Skeletal muscle tissue (tissue), 4 donors: ENCODE data around the gene KIF26B. TPM values are rescaled to one million over a fixed set of nuclear protein-coding genes. Genes with fewer than 3 reads are reported as not detected.
"Not testable (repeated sequence)": the region's sequence is repeated elsewhere in the genome, so short reads cannot be mapped to it uniquely, and the experiment has no call there.

ENCODE experiments used
- H3K27ac ChIP-seq: one replicate; pipeline ENCODE4 v1.7.0; 2013; ENCODE audit warnings: mild to moderate bottlenecking, low read depth, low read length, inconsistent platforms
- H3K27me3 ChIP-seq, 3 donors: one replicate each; pipeline ENCODE4 v1.7.0; 2013; ENCODE audit warnings: low read length in 3 of 3; ENCODE audit not compliant: control insufficient read depth in 3 of 3, insufficient read depth in 3 of 3
- H3K36me3 ChIP-seq, 3 donors: one replicate each; pipeline ENCODE4 v1.7.0; 2013; ENCODE audit warnings: low read length in 3 of 3; ENCODE audit not compliant: control insufficient read depth in 3 of 3, insufficient read depth in 3 of 3
- H3K4me1 ChIP-seq, 3 donors: one replicate each; pipeline ENCODE4 v1.7.0; 2013; ENCODE audit warnings: low read length in 3 of 3, mild to moderate bottlenecking in 3 of 3; ENCODE audit not compliant: control insufficient read depth in 3 of 3, insufficient read depth in 3 of 3
- H3K4me3 ChIP-seq, 3 donors: one replicate each; pipeline ENCODE4 v1.7.0; 2013; ENCODE audit warnings: low read length in 3 of 3
- H3K9ac ChIP-seq, 3 donors: one replicate each; pipeline ENCODE4 v1.7.0; 2013; ENCODE audit warnings: low read length in 3 of 3, mild to moderate bottlenecking in 3 of 3, moderate library complexity in 2 of 3, low read depth in 1 of 3
- H3K9me3 ChIP-seq, 3 donors: one replicate each; pipeline ENCODE4 v1.7.0; 2013; ENCODE audit warnings: low read length in 3 of 3; ENCODE audit not compliant: control insufficient read depth in 3 of 3
- total RNA-seq: library from RNA; depleted of rRNA; stranded (reverse); fragments of >200 nt; gene quantifications from one replicate; pipeline ENCODE4 v1.2.3, GENCODE V29; 2014
- donor health status: Osteomylitis.

Gene KIF26B
- total RNA-seq, 1 donor from 2014 or later = 0.52 TPM

- Histone ChIP-seq H3K4me3 (no peak overlapping the region), H3K27ac (no peak overlapping the region), H3K9me3 (peaks cover 0 to 2% (median 0%) of the 10 kb centered on the region in 3 donors)
Observed at GRCh38 chr1:245334235-245334634, 179.4 kb downstream of the KIF26B start.

GRCh38 chr1:245334827-245335490 is 180.2 kb downstream of the KIF26B start:
- H3K36me3 ChIP-seq = no peaks in the 10 kb centered on the region
- no peak overlapping the region for H3K9ac ChIP-seq
- H3K4me1 ChIP-seq = no peaks in the 10 kb centered on the region
- peaks cover 0 to 2% (median 0%) of the 10 kb centered on the region in 3 donors for H3K9me3 ChIP-seq
- H3K27ac ChIP-seq = no peak overlapping the region
- H3K4me3 ChIP-seq = no peak overlapping the region
- peaks cover 0 to 3% (median 2%) of the 10 kb centered on the region in 3 donors for H3K27me3 ChIP-seq

More at GRCh38 chr1:245334235-245334634, 179.4 kb downstream of the KIF26B start:
- Histone ChIP-seq H3K9ac (no peak overlapping the region), H3K4me1 (no peaks in the 10 kb centered on the region), H3K36me3 (no peaks in the 10 kb centered on the region), H3K27me3 (peaks cover 0 to 3% (median 2%) of the 10 kb centered on the region in 3 donors)

- not testable (repeated sequence) for H3K27ac ChIP-seq, H3K4me3 ChIP-seq, H3K9me3 ChIP-seq, H3K9ac ChIP-seq, H3K27me3 ChIP-seq, H3K4me1 ChIP-seq, H3K36me3 ChIP-seq
Observed at GRCh38 chr1:245335684-245336083, 180.9 kb downstream of the KIF26B start.

GRCh38 chr1:245336149-245336983 is 181.6 kb downstream of the KIF26B start:
- no peak overlapping the region for H3K4me3 ChIP-seq
- H3K27ac ChIP-seq = no peak overlapping the region

GRCh38 chr1:245336984-245337355 is 182.2 kb downstream of the KIF26B start:
- not testable (repeated sequence) for H3K36me3 ChIP-seq, H3K9me3 ChIP-seq, H3K27ac ChIP-seq, H3K9ac ChIP-seq, H3K4me1 ChIP-seq, H3K27me3 ChIP-seq, H3K4me3 ChIP-seq

More at GRCh38 chr1:245336149-245336983, 181.6 kb downstream of the KIF26B start:
- no peak overlapping the region for H3K9ac ChIP-seq
- no peaks in the 10 kb centered on the region for H3K4me1 ChIP-seq
- H3K27me3 ChIP-seq = peaks cover 0 to 3% (median 2%) of the 10 kb centered on the region in 3 donors
- no peaks in the 10 kb centered on the region for H3K36me3 ChIP-seq
- H3K9me3 ChIP-seq = peaks cover 0 to 2% (median 0%) of the 10 kb centered on the region in 3 donors

GRCh38 chr1:245337829-245338484 is 183.2 kb downstream of the KIF26B start:
- Histone ChIP-seq H3K4me1 (no peaks in the 10 kb centered on the region), H3K9me3 (peaks cover 0 to 2% (median 0%) of the 10 kb centered on the region in 3 donors), H3K9ac (no peak overlapping the region), H3K27ac (no peak overlapping the region), H3K4me3 (no peak overlapping the region), H3K36me3 (no peaks in the 10 kb centered on the region), H3K27me3 (peaks cover 0 to 3% (median 2%) of the 10 kb centered on the region in 3 donors)

- H3K27ac ChIP-seq = no peak overlapping the region
- H3K27me3 ChIP-seq = peaks cover 0 to 3% (median 2%) of the 10 kb centered on the region in 3 donors
- H3K9ac ChIP-seq = no peak overlapping the region
- H3K9me3 ChIP-seq = no peaks in the 10 kb centered on the region
- H3K4me1 ChIP-seq = no peaks in the 10 kb centered on the region
- no peaks in the 10 kb centered on the region for H3K36me3 ChIP-seq
- no peak overlapping the region for H3K4me3 ChIP-seq
Observed at GRCh38 chr1:245338485-245338877, 183.7 kb downstream of the KIF26B start.

- Histone ChIP-seq H3K27me3 (peaks cover 0 to 6% (median 0%) of the 10 kb centered on the region in 3 donors), H3K9me3 (peaks cover 0 to 3% (median 0%) of the 10 kb centered on the region in 3 donors), H3K4me1 (no peaks in the 10 kb centered on the region), H3K27ac (no peak overlapping the region), H3K36me3 (no peaks in the 10 kb centered on the region), H3K4me3 (no peak overlapping the region), H3K9ac (no peak overlapping the region)
Observed at GRCh38 chr1:245341743-245342142, 187.0 kb downstream of the KIF26B start.

GRCh38 chr1:245345191-245345884 is 190.6 kb downstream of the KIF26B start:
- Histone ChIP-seq H3K4me3 (no peak overlapping the region), H3K27ac (no peak overlapping the region)

More at GRCh38 chr1:245345191-245345884, 190.6 kb downstream of the KIF26B start:
- H3K4me1 ChIP-seq = no peaks in the 10 kb centered on the region
- H3K9me3 ChIP-seq = peaks cover 0 to 3% (median 0%) of the 10 kb centered on the region in 3 donors
- peaks cover 0 to 9% (median 0%) of the 10 kb centered on the region in 3 donors for H3K27me3 ChIP-seq
- H3K36me3 ChIP-seq = no peaks in the 10 kb centered on the region
- H3K9ac ChIP-seq = no peak overlapping the region
